GM12878 (cell line): Measurements from ENCODE around the gene SMIM20. TPM values are rescaled to one million over a fixed set of nuclear protein-coding genes. Genes with fewer than 3 reads are reported as not detected.

Source experiments
- ATAC-seq: fragments of 200-7000 bp; cut with Tn5 transposase; 3 replicates; pipeline ENCODE4 v1.9.1; 2020; ENCODE audit warnings: mild to moderate bottlenecking, moderate library complexity
- BruUV-seq: library from RNA; stranded (reverse); fragments of 400-500 nt; replicated peaks from 2 replicates; lab custom pipeline; 2021; lab: Mats Ljungman, UMichigan
- CTCF ChIA-PET: fragments of 300-600 bp; sonication (Branson Sonifier 250); formaldehyde crosslinking; extraction: SDS; loops from one replicate; lab custom pipeline; 2021; ENCODE audit warnings: inconsistent platforms; lab: Yijun Ruan, JAX
- POLR2A ChIA-PET: fragments of 350-600 bp; formaldehyde crosslinking; extraction: SDS; loops from one replicate; lab custom pipeline; 2021; ENCODE audit warnings: inconsistent platforms; lab: Charles Lee
- RAD21 ChIA-PET: fragments of 300-600 bp; sonication (Branson Sonifier 250); formaldehyde crosslinking; loops from one replicate; lab custom pipeline; 2023; ENCODE audit warnings: antibody characterized with exemption; ENCODE audit not compliant: unreplicated experiment; lab: Charles Lee
- SMC1A ChIA-PET: fragments of 300-600 bp; sonication (Branson Sonifier 250); formaldehyde crosslinking; loops from one replicate; lab custom pipeline; 2023; ENCODE audit not compliant: unreplicated experiment, uncharacterized antibody; lab: Charles Lee
- DNase-seq: peaks from one replicate; pipeline ENCODE4 v3.0.0-alpha.2; 2011; ENCODE audit warnings: low read depth, low spot score
- FAIRE-seq: peaks from 3 replicates; lab custom pipeline; 2011; peaks lifted over from hg19 to GRCh38; lab: Jason Lieb, UNC
- H2AFZ ChIP-seq: 2 replicates; pipeline ENCODE4 v1.6.0; 2011; ENCODE audit warnings: low read depth, low read length, control low read depth; ENCODE audit not compliant: control insufficient read depth
- H3K27ac ChIP-seq: 2 replicates; pipeline ENCODE4 v1.5.1; 2011; ENCODE audit warnings: control low read depth; ENCODE audit not compliant: control insufficient read depth, insufficient read depth
- H3K27me3 ChIP-seq, 2 experiments: replicated peaks in 1 of 2; 2 replicates each; pipeline versions ENCODE4 v1.6.0 to v1.6.1; 2011; ENCODE audit warnings: low read length in 1 of 2; ENCODE audit not compliant: control insufficient read depth in 2 of 2, insufficient read depth in 2 of 2
- H3K36me3 ChIP-seq, 2 experiments: 2 replicates each; pipeline ENCODE4 v1.5.1; 2011; ENCODE audit warnings: low read length in 1 of 2; ENCODE audit not compliant: control insufficient read depth in 2 of 2, insufficient read depth in 2 of 2
- H3K4me1 ChIP-seq: 2 replicates; pipeline ENCODE4 v1.6.1; 2011; ENCODE audit warnings: mild to moderate bottlenecking, low read length, moderate library complexity, mixed read lengths; ENCODE audit not compliant: control insufficient read depth, insufficient read depth
- H3K4me2 ChIP-seq: 2 replicates; pipeline ENCODE4 v1.6.0; 2011; ENCODE audit warnings: control low read depth; ENCODE audit not compliant: control insufficient read depth, insufficient read depth
- H3K4me3 ChIP-seq: fragments of 200-600 bp; sonication (generic); 2 replicates; pipeline ENCODE4 v1.5.1; 2016
- H3K79me2 ChIP-seq: 2 replicates; pipeline ENCODE4 v1.6.0; 2011; ENCODE audit warnings: low read length; ENCODE audit not compliant: control insufficient read depth, insufficient read depth
- H3K9ac ChIP-seq: 2 replicates; pipeline ENCODE4 v1.8.0; 2011; ENCODE audit warnings: low read length, control low read depth, mixed read lengths; ENCODE audit not compliant: control insufficient read depth, insufficient read depth
- H3K9me3 ChIP-seq: replicated peaks from 3 replicates; pipeline ENCODE4 v1.5.1; 2011; ENCODE audit warnings: mild to moderate bottlenecking, low read length; ENCODE audit not compliant: control insufficient read depth, insufficient read depth
- H4K20me1 ChIP-seq: 2 replicates; pipeline ENCODE4 v1.6.0; 2011; ENCODE audit not compliant: control insufficient read depth, insufficient read depth
- BHLHE40 ChIP-seq, 2 experiments: fragments of 450-650 bp in 1 of 2; IDR thresholded peaks; 2 replicates each; pipeline ENCODE4 v1.6.1; 2011 to 2017; ENCODE audit warnings: low read depth in 2 of 2, borderline replicate concordance in 1 of 2, improper control_type of control experiment in 1 of 2, low read length in 1 of 2, mild to moderate bottlenecking in 1 of 2
- GATAD2B ChIP-seq: fragments of 450-650 bp; conservative IDR thresholded peaks from 2 replicates; pipeline ENCODE4 v1.6.1; 2017; ENCODE audit warnings: low read depth, mild to moderate bottlenecking, moderate library complexity
- NR2C1 ChIP-seq: fragments of 450-650 bp; IDR thresholded peaks from 2 replicates; pipeline ENCODE4 v1.6.1; 2017; ENCODE audit warnings: antibody characterized with exemption, mild to moderate bottlenecking, moderate library complexity
- PAX8 ChIP-seq: fragments of 450-650 bp; IDR thresholded peaks from 2 replicates; pipeline ENCODE4 v1.6.1; 2017; ENCODE audit warnings: mild to moderate bottlenecking, moderate library complexity
- SIN3A ChIP-seq: IDR thresholded peaks from 2 replicates; pipeline ENCODE4 v1.6.1; 2012; ENCODE audit warnings: low read depth, low read length, improper control_type of control experiment
- SP1 ChIP-seq: IDR thresholded peaks from one replicate; pipeline ENCODE4 v1.6.1; 2011; ENCODE audit warnings: low read depth, low read length
- STAT1 ChIP-seq: fragments of 450-650 bp; conservative IDR thresholded peaks from 2 replicates; pipeline ENCODE4 v1.6.1; 2014; ENCODE audit warnings: antibody characterized with exemption, mild to moderate bottlenecking
- TBL1XR1 ChIP-seq: IDR thresholded peaks from 2 replicates; pipeline ENCODE4 v1.6.1; 2012; ENCODE audit warnings: low read depth, low read length, improper control_type of control experiment
- WGBS: methylation state at CpG from one replicate; pipeline ENCODE4 v1.1.6; 2016; ENCODE audit warnings: low lambda C conversion rate; ENCODE audit not compliant: insufficient replicate concordance, insufficient coverage; ENCODE audit errors: missing lambda C conversion rate; 5-methylcytosine and 5-hydroxymethylcytosine counted together
- in situ Hi-C: fragments of 300-500 bp; cut with MboI; formaldehyde crosslinking; loops from 9 replicates; pipeline ENCODE4 v1.14.3; 2018; ENCODE audit warnings: mixed read lengths
- intact Hi-C: fragments of 100-400 bp; cut with micrococcal nuclease; formaldehyde crosslinking; loops from one replicate; pipeline ENCODE4 v1.14.2; 2022; ENCODE audit not compliant: unreplicated experiment
- polyA plus RNA-seq, 11 experiments: library from polyadenylated mRNA; depleted of rRNA in 4 of 11; unstranded in 6 of 11; stranded (reverse) in 5 of 11; fragments of >200 nt; fragmentation: Nextera tagmentation in 4 of 11; fragmentation: Illumina TruSeq in 1 of 11; extraction: Ambion mirVana in 4 of 11; extraction: Trizol in 1 of 11; gene quantifications; 1 replicate in 1 of 11; 2 replicates in 10 of 11; pipeline versions ENCODE4 v1.2.1 to v1.2.3, GENCODE V29; 2011 to 2016; ENCODE audit warnings: inconsistent platforms in 2 of 11, missing spikeins in 2 of 11, low read depth in 1 of 11
- total RNA-seq, 4 experiments: library from RNA; depleted of rRNA in 3 of 4; stranded (reverse); fragments of >200 nt in 3 of 4; fragmentation: Illumina TruSeq in 1 of 4; extraction: Trizol in 1 of 4; gene quantifications; 2 replicates each; pipeline versions ENCODE4 v1.2.1 to v1.2.3, GENCODE V29; 2013 to 2021
- TF ChIP-seq, protein P1 (sequence below): fragments of 450-650 bp; IDR thresholded peaks from 2 replicates; pipeline ENCODE4 v1.6.1; 2017; ENCODE audit warnings: mild to moderate bottlenecking, moderate library complexity
- TF ChIP-seq, protein P2 (sequence below): fragments of 450-650 bp; IDR thresholded peaks from 2 replicates; pipeline ENCODE4 v1.6.1; 2016; ENCODE audit warnings: mild to moderate bottlenecking

Gene SMIM20
- total and polyA plus RNA-seq, 10 of the 15 experiments (the other 5 are each of a cell fraction or from before 2014, with no cell fraction given) = 17.3 to 38.0 (median 28.8) TPM

DNA sequence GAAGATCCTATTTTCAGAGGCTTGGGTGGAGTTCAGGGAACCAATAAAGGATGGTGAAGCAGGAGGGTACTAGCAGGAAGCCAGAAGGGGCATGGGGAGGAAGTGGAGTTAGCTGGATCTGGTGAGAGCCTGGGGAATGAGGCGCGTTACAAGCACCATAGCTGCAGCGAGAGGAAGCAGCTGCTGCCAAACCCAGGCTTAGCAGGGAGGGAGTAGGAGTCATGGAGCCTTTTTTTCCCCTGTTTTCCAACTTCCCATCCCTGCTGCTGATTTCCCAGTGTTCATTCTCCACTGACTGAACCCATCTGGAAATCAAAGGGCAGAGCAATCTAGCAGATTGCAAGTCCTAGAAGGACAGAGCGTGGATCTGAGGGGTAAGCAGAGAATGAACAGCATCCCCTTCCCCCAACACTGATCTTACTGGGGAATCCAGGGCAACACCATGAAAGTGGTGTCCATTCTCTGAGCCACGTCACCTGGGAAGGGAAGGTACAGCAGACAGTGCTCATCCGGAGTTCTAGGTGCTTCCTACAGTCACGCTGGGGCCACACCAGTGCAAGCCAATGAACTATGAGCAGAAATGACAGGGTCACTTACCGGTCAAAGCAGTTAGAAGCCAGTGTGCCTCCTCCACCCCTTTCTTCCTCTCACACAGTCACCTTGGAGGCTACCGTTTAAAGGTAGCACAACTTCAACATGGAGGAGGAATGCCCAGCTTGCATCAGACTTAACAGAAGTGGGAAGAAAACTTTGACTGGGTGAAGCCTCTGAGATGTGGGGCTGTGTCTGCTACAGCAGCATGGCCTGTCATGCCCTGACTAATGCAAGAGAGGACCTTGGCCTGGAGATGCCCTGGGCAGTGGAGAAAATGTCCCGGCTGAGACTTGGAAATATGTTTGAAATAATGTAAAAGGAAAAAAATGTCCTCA is 36.7 kb downstream of the SMIM20 start:
- in situ Hi-C loops = no loop called here
- POLR2A ChIA-PET = no interaction called here

DNA sequence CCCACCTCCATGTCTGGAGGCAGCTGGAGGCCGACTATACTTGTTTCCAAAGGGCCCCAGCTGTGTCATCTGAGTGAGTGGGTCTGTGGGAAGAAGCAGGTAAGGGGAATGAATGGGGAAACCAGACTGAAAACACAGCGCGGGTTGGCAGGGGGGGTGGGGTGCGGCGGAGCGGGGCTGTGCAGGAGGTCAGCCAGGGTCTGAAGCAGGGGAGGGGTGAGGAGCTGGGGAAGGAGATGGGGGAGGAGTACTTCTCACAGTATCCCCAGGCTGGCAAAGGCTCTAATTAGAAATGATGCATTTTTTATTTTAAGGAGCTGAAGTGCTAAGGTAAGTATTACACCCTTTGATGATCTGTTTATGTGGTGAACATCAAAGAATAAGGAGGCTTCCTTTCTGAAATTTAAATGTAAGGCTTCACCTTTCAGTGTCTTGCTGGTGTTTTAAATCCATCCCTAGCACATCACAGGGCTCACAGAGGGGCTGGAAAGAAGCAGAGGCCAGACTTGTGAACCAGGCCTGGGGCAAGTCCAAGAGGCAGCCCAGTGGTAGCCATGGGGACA is 37.5 kb downstream of the SMIM20 start:
- no peaks in the 10 kb centered on the region for H3K79me2 ChIP-seq
- no TSS peak for BruUV-seq
- ChIA-PET SMC1A (no interaction called here), RAD21 (no interaction called here), CTCF (interaction anchor here (2.3 kb wide), 1 partner anchor 9 kb away, joined by 8 read pairs; no protein-coding TSS in a partner anchor), POLR2A (no interaction called here)
- intact Hi-C loops = no loop called here
- H3K27me3 ChIP-seq = peaks cover 0 to 6% of the 10 kb centered on the region in 2 experiments; a peak in 1 of 4 replicates
- no peaks in the 10 kb centered on the region; the same call in 2 of the 3 replicates for H3K9me3 ChIP-seq
- no peaks in the 10 kb centered on the region; the same call in 1 of the 2 replicates for H4K20me1 ChIP-seq
- no peaks in the 10 kb centered on the region for H3K36me3 ChIP-seq
- no peak overlapping the region for H3K27ac ChIP-seq
- in situ Hi-C loops = no loop called here
- H2AFZ ChIP-seq = no peak overlapping the region
- no peak overlapping the region for H3K9ac ChIP-seq
- no peak for FAIRE-seq
- no peak for DNase-seq
- H3K4me1 ChIP-seq = no peaks in the 10 kb centered on the region
- H3K4me2 ChIP-seq = no peak overlapping the region
- WGBS = 60% methylated on average over 3 of the region's 6 CpGs
- H3K4me3 ChIP-seq = no peak overlapping the region
- ATAC-seq = no peak
- TF ChIP-seq BHLHE40 (IDR thresholded peaks at IDR 0.05; ENCODE audit: borderline replicate concordance in 1 of 2, low read depth in 2 of 2, low read length in 1 of 2) = no peak
- no peak for TF ChIP-seq PAX8
- TF ChIP-seq, protein P1, sequence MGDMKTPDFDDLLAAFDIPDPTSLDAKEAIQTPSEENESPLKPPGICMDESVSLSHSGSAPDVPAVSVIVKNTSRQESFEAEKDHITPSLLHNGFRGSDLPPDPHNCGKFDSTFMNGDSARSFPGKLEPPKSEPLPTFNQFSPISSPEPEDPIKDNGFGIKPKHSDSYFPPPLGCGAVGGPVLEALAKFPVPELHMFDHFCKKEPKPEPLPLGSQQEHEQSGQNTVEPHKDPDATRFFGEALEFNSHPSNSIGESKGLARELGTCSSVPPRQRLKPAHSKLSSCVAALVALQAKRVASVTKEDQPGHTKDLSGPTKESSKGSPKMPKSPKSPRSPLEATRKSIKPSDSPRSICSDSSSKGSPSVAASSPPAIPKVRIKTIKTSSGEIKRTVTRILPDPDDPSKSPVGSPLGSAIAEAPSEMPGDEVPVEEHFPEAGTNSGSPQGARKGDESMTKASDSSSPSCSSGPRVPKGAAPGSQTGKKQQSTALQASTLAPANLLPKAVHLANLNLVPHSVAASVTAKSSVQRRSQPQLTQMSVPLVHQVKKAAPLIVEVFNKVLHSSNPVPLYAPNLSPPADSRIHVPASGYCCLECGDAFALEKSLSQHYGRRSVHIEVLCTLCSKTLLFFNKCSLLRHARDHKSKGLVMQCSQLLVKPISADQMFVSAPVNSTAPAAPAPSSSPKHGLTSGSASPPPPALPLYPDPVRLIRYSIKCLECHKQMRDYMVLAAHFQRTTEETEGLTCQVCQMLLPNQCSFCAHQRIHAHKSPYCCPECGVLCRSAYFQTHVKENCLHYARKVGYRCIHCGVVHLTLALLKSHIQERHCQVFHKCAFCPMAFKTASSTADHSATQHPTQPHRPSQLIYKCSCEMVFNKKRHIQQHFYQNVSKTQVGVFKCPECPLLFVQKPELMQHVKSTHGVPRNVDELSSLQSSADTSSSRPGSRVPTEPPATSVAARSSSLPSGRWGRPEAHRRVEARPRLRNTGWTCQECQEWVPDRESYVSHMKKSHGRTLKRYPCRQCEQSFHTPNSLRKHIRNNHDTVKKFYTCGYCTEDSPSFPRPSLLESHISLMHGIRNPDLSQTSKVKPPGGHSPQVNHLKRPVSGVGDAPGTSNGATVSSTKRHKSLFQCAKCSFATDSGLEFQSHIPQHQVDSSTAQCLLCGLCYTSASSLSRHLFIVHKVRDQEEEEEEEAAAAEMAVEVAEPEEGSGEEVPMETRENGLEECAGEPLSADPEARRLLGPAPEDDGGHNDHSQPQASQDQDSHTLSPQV = no peak
- no peak for TF ChIP-seq SIN3A
- no peak for TF ChIP-seq TBL1XR1
- TF ChIP-seq, protein P2, sequence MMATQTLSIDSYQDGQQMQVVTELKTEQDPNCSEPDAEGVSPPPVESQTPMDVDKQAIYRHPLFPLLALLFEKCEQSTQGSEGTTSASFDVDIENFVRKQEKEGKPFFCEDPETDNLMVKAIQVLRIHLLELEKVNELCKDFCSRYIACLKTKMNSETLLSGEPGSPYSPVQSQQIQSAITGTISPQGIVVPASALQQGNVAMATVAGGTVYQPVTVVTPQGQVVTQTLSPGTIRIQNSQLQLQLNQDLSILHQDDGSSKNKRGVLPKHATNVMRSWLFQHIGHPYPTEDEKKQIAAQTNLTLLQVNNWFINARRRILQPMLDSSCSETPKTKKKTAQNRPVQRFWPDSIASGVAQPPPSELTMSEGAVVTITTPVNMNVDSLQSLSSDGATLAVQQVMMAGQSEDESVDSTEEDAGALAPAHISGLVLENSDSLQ = no peak
- TF ChIP-seq GATAD2B = no peak
- no peak for TF ChIP-seq NR2C1
- TF ChIP-seq STAT1 = no peak

More for the DNA sequence above, 36.7 kb downstream of the SMIM20 start:
- Histone ChIP-seq H3K4me1 (no peaks in the 10 kb centered on the region), H3K27me3 (peaks cover 0 to 6% of the 10 kb centered on the region in 2 experiments; a peak in 1 of 4 replicates), H3K9me3 (no peaks in the 10 kb centered on the region), H3K4me3 (no peak overlapping the region), H3K79me2 (no peaks in the 10 kb centered on the region), H3K4me2 (no peak overlapping the region), H3K36me3 (no peaks in the 10 kb centered on the region), H4K20me1 (no peaks in the 10 kb centered on the region; the same call in 1 of the 2 replicates), H2AFZ (no peak overlapping the region), H3K27ac (no peak overlapping the region), H3K9ac (no peak overlapping the region)
- no peak for ATAC-seq
- SMC1A ChIA-PET = no interaction called here
- WGBS = 40% methylated on average over 10 of the region's 10 CpGs
- no TSS peak for BruUV-seq
- no peak for DNase-seq
- no peak for TF ChIP-seq SP1
- intact Hi-C loops = no loop called here
- CTCF ChIA-PET = interaction anchor here (0.7 kb wide), 1 partner anchor 33 kb away, joined by 3 read pairs; no protein-coding TSS in a partner anchor
- FAIRE-seq = no peak
- RAD21 ChIA-PET = no interaction called here
